ENCODE measurements around the gene CCDC127. TPM values are rescaled to one million over a fixed set of nuclear protein-coding genes. Genes with fewer than 3 reads are reported as not detected.
"Not testable (repeated sequence)": the region's sequence is repeated elsewhere in the genome, so short reads cannot be mapped to it uniquely, and the experiment has no call there.

CCDC127 gene
- polyA plus RNA-seq, 1 experiment = 4.5 TPM

DNA sequence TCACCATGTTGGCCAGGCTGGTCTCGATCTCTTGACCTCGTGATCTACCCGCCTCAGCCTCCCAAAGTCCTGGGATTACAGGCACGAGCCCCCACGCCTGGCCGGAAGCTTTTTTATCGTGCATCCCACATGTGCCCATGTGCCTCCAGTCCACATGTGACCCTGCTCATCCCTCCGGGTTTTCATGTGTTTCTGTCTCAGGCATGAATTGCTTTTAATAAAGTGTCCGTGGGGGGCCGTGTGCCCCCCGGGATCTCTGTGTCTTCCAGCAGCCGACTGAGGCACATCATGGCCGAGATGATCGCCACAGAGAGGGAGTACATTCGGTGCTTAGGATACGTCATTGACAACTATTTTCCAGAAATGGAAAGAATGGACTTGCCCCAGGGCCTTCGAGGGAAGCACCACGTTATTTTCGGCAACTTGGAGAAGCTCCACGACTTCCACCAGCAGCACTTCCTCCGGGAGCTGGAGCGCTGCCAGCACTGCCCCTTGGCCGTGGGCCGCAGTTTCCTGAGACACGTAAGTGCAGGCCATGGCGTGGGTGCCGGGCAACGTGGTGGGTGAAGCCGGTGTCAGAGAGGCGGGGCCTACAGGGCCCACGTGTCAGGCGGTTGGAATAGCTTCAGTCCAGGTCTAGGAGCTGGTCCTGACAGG is 48.8 kb downstream of the CCDC127 start:
- DNase-seq (ENCODE audit: low read depth) = peak; percentile 89
- ChIA-PET CTCF (interaction anchor here (0.6 to 3.3 kb wide), 3 partner anchors 19 to 90 kb away, joined by 3 to 18 read pairs (median 3); no protein-coding TSS in a partner anchor), POLR2A (interaction anchor here (0.6 to 0.9 kb wide), 3 partner anchors 10 to 788 kb away, joined by 3 to 5 read pairs (median 4); partner anchors contain the start of genes CCDC127 and SDHA)
- H3K27me3 ChIP-seq (ENCODE audit: control insufficient read depth, insufficient read depth, low read length) = 0 out of 2 replicates have a peak, but pooled peaks cover 1% of the 10 kb centered on the region
- peaks cover 2% of the 10 kb centered on the region; the same call in 1 of the 2 replicates for H3K36me3 ChIP-seq (ENCODE audit: control insufficient read depth, insufficient read depth, low read length)
- H3K4me3 ChIP-seq (ENCODE audit: low read depth, low read length) = no peak overlapping the region
- no peak for TF ChIP-seq CTCF (IDR thresholded peaks at IDR 0.05; ENCODE audit: insufficient read depth, low read depth, low read length)

GRCh38 chr5:167982-168660 is 49.8 kb downstream of the CCDC127 start:
- Histone ChIP-seq H3K4me3 (ENCODE audit: low read depth, low read length) (no peak overlapping the region), H3K36me3 (ENCODE audit: control insufficient read depth, insufficient read depth, low read length) (no peaks in the 10 kb centered on the region), H3K27me3 (ENCODE audit: control insufficient read depth, insufficient read depth, low read length) (no peaks in the 10 kb centered on the region)
- ChIA-PET POLR2A (interaction anchor here (0.6 kb wide), 1 partner anchor 789 kb away, joined by 3 read pairs; no protein-coding TSS in a partner anchor), CTCF (interaction anchor here (0.6 to 3.3 kb wide), 3 partner anchors 11 to 36 kb away, joined by 3 to 18 read pairs (median 3); no protein-coding TSS in a partner anchor)
- DNase-seq (ENCODE audit: low read depth) = peak; percentile 95
- no peak for TF ChIP-seq CTCF (IDR thresholded peaks at IDR 0.05; ENCODE audit: insufficient read depth, low read depth, low read length)

DNA sequence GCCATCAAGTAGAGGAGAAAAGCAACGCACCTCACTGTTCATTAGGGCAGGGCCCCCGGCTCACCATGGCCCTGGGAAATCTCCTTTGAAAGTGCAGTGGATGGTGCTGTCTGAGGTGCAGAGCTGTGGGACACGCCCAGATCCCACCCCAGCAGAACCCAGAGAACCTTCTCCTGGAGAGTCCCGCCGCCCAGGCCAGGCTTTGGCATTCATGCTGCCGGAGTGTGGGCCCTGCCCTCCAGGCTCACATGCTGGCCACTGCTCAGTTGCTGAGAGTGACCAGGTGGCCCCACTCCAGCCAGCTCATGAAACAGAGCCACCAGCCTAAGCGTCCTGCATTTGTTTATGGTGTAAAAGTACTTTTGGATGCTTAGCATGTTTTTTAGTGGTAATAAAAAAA is 50.4 kb downstream of the CCDC127 start:
- Histone ChIP-seq H3K4me3 (ENCODE audit: low read depth, low read length) (no peak overlapping the region), H3K27me3 (ENCODE audit: control insufficient read depth, insufficient read depth, low read length) (no peaks in the 10 kb centered on the region), H3K36me3 (ENCODE audit: control insufficient read depth, insufficient read depth, low read length) (no peaks in the 10 kb centered on the region)
- no peak for DNase-seq (ENCODE audit: low read depth)
- ChIA-PET POLR2A (interaction anchor here (0.6 kb wide), 1 partner anchor 724 kb away, joined by 3 read pairs; no protein-coding TSS in a partner anchor), CTCF (no interaction called here)
- no peak for TF ChIP-seq CTCF (IDR thresholded peaks at IDR 0.05; ENCODE audit: insufficient read depth, low read depth, low read length)

DNA sequence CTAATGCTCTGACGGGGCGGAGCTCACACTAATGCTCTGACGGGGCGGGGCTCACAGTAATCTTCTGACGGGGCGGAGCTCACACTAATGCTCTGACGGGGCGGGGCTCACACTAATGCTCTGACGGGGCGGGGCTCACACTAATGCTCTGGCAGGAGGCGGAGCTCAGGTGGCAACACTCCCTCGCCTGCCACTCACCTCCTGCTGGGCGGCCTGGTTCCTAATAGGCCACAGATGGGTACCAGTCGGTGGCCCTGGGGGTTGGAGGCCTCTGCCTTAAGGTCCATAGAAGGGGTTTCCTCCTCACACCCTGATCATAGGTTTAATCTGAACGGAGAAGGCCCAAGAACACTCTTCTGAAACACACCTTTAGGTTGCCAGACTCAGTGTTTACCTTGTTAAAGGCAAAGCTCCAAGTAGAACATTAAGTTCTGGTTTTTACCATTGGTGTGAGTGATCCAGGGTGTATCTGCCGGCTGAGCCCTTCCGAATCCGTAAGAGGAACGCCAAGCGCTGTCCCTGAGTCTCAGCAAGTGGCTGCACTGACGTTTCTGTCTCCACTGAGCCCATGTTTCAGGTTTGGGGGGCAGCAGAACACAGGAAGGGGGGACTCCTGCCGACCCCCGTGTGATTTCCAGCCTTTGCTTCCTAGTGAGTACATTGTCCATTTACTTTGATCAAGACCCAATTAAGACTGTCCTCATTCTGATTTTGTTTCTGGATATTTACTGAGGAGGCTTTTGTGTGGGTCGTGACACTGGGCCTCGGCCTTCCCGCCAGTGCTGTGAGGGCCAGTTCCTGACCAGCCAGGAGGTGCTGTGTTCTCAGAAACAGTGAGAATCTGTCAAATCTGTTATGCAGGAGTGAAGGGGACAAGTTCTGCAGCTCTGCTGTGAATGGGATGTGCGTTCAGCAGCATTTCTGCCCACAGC is 51.2 kb downstream of the CCDC127 start:
- POLR2A ChIA-PET = interaction anchor here (0.6 kb wide), 1 partner anchor 725 kb away, joined by 3 read pairs; no protein-coding TSS in a partner anchor
- Histone ChIP-seq H3K4me3 (ENCODE audit: low read depth, low read length) (no peak overlapping the region), H3K27me3 (ENCODE audit: control insufficient read depth, insufficient read depth, low read length) (no peaks in the 10 kb centered on the region), H3K36me3 (ENCODE audit: control insufficient read depth, insufficient read depth, low read length) (no peaks in the 10 kb centered on the region)
- CTCF ChIA-PET = no interaction called here
- no peak for TF ChIP-seq CTCF (IDR thresholded peaks at IDR 0.05; ENCODE audit: insufficient read depth, low read depth, low read length)
- no peak for DNase-seq (ENCODE audit: low read depth)

DNA sequence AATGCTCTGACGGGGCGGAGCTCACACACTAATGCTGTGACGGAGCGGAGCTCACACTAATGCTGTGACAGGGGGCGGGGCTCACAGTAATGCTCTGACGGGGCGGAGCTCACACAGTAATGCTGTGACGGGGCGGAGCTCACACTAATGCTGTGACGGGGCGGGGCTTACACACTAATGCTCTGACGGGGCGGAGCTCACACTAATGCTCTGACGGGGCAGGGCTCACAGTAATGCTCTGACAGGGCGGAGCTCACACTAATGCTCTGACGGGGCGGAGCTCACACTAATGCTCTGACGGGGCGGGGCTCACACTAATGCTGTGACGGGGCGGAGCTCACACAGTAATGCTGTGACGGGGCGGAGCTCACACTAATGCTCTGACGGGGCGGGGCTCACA is 53.2 kb downstream of the CCDC127 start:
- CTCF ChIA-PET; H3K36me3 ChIP-seq (ENCODE audit: control insufficient read depth, insufficient read depth, low read length); H3K27me3 ChIP-seq (ENCODE audit: control insufficient read depth, insufficient read depth, low read length); POLR2A ChIA-PET; DNase-seq (ENCODE audit: low read depth); H3K4me3 ChIP-seq (ENCODE audit: low read depth, low read length): not testable (repeated sequence)

Measured in BJ (cell line).